Measurements from ENCODE around the gene IGFL1. TPM values are rescaled to one million over a fixed set of nuclear protein-coding genes. Genes with fewer than 3 reads are reported as not detected.
"Not testable (repeated sequence)": the region's sequence is repeated elsewhere in the genome, so short reads cannot be mapped to it uniquely, and the experiment has no call there.

IGFL1 gene
- total and polyA plus RNA-seq, 2 experiments from 2014 or later, result not detected

GRCh38 chr19:46241626-46242025 lies 12.1 kb downstream of the IGFL1 start:
- TF ChIP-seq CTCF (IDR thresholded peaks at IDR 0.05; ENCODE audit: low read depth, low read length), result no peak
- H3K4me3 ChIP-seq, result no peak overlapping the region
- no peak for DNase-seq (ENCODE audit: low read depth in 1 of 2, low spot score in 1 of 2)

GRCh38 chr19:46243081-46243654 lies 13.6 kb downstream of the IGFL1 start:
- not testable (repeated sequence) for H3K27ac ChIP-seq; H3K36me3 ChIP-seq; H3K9me3 ChIP-seq (ENCODE audit: low read depth); H3K4me1 ChIP-seq (ENCODE audit: low read depth); DNase-seq (ENCODE audit: low read depth in 1 of 2, low spot score in 1 of 2); H3K27me3 ChIP-seq; H3K4me3 ChIP-seq

More at GRCh38 chr19:46241626-46242025, 12.1 kb downstream of the IGFL1 start:
- H3K9me3 ChIP-seq (ENCODE audit: low read depth), result no peaks in the 10 kb centered on the region
- H3K4me1 ChIP-seq (ENCODE audit: low read depth), result peaks cover 8% of the 10 kb centered on the region
- no peaks in the 10 kb centered on the region for H3K27me3 ChIP-seq
- no peak overlapping the region for H3K27ac ChIP-seq
- no peaks in the 10 kb centered on the region for H3K36me3 ChIP-seq

- no peak overlapping the region for H3K27ac ChIP-seq
- no peaks in the 10 kb centered on the region for H3K27me3 ChIP-seq
- no peak overlapping the region for H3K4me3 ChIP-seq
- H3K36me3 ChIP-seq, result no peaks in the 10 kb centered on the region
- no peaks in the 10 kb centered on the region for H3K4me1 ChIP-seq (ENCODE audit: low read depth)
- H3K9me3 ChIP-seq (ENCODE audit: low read depth), result no peaks in the 10 kb centered on the region
- TF ChIP-seq CTCF (IDR thresholded peaks at IDR 0.05; ENCODE audit: low read depth, low read length), result no peak
- DNase-seq (ENCODE audit: low read depth in 1 of 2, low spot score in 1 of 2), result no peak
Measured at GRCh38 chr19:46250076-46250735, 20.7 kb downstream of the IGFL1 start.

GRCh38 chr19:46251416-46251815 lies 21.9 kb downstream of the IGFL1 start:
- H3K36me3 ChIP-seq, result no peaks in the 10 kb centered on the region

DNA sequence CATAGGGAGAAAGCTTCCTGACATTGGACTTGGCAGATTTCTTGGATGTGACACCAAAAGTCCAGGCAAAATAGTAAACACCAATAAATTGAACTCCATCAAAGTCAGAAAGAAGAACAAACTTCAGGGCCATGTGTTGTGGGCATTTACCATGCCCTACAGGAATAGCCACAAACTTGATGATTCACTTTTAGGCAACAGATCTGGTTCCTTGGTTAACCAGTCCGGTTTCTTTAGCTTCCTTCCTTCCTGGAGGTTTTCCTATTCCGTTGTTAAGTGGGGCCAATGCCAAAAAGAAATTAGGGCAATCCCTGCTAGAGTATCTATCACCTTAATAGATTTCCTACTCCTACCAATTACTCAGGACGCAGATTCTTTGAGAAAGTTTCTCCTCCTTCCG lies 25.2 kb downstream of the IGFL1 start:
- no peak overlapping the region for H3K4me3 ChIP-seq
- no peaks in the 10 kb centered on the region for H3K9me3 ChIP-seq (ENCODE audit: low read depth)
- TF ChIP-seq CTCF (IDR thresholded peaks at IDR 0.05; ENCODE audit: low read depth, low read length), result no peak
- H3K4me1 ChIP-seq (ENCODE audit: low read depth), result no peaks in the 10 kb centered on the region
- no peaks in the 10 kb centered on the region for H3K27me3 ChIP-seq
- no peak for DNase-seq (ENCODE audit: low read depth in 1 of 2, low spot score in 1 of 2)
- H3K36me3 ChIP-seq, result no peaks in the 10 kb centered on the region
- no peak overlapping the region for H3K27ac ChIP-seq

More at GRCh38 chr19:46251416-46251815, 21.9 kb downstream of the IGFL1 start:
- H3K27me3 ChIP-seq, result no peaks in the 10 kb centered on the region
- DNase-seq (ENCODE audit: low read depth in 1 of 2, low spot score in 1 of 2), result no peak
- no peaks in the 10 kb centered on the region for H3K4me1 ChIP-seq (ENCODE audit: low read depth)
- no peak overlapping the region for H3K27ac ChIP-seq
- TF ChIP-seq CTCF (IDR thresholded peaks at IDR 0.05; ENCODE audit: low read depth, low read length), result no peak
- H3K4me3 ChIP-seq, result no peak overlapping the region
- H3K9me3 ChIP-seq (ENCODE audit: low read depth), result no peaks in the 10 kb centered on the region

DNA sequence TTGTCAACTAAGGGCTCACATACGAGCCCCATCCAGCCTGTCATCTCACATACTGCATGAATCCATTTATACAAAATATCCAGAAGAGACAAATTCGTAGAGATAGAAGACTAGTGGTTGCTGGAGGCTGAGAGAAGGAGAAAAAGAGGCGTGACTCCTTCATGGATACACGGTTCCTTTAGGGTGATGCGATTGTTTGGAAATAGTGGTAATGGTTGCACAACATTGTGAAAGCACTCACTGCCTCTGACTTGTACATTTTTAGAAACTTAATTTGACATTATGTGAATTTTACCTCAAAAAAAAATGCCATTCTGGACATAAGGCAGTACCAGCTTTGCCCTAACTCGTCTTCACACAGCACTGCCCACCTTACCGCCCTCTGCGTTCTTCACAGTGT lies 27.3 kb downstream of the IGFL1 start:
- no peaks in the 10 kb centered on the region for H3K36me3 ChIP-seq
- H3K27me3 ChIP-seq, result no peaks in the 10 kb centered on the region
- no peaks in the 10 kb centered on the region for H3K9me3 ChIP-seq (ENCODE audit: low read depth)
- no peaks in the 10 kb centered on the region for H3K4me1 ChIP-seq (ENCODE audit: low read depth)
- TF ChIP-seq CTCF (IDR thresholded peaks at IDR 0.05; ENCODE audit: low read depth, low read length), result no peak
- H3K27ac ChIP-seq, result no peak overlapping the region
- no peak overlapping the region for H3K4me3 ChIP-seq
- DNase-seq (ENCODE audit: low read depth in 1 of 2, low spot score in 1 of 2), result peak in 1 of 2 donors; percentile 33

- not testable (repeated sequence) for H3K27me3 ChIP-seq; H3K27ac ChIP-seq; DNase-seq (ENCODE audit: low read depth in 1 of 2, low spot score in 1 of 2); H3K4me3 ChIP-seq; H3K36me3 ChIP-seq; H3K9me3 ChIP-seq (ENCODE audit: low read depth); H3K4me1 ChIP-seq (ENCODE audit: low read depth)
Measured at GRCh38 chr19:46261501-46261900, 32.0 kb downstream of the IGFL1 start.

DNA sequence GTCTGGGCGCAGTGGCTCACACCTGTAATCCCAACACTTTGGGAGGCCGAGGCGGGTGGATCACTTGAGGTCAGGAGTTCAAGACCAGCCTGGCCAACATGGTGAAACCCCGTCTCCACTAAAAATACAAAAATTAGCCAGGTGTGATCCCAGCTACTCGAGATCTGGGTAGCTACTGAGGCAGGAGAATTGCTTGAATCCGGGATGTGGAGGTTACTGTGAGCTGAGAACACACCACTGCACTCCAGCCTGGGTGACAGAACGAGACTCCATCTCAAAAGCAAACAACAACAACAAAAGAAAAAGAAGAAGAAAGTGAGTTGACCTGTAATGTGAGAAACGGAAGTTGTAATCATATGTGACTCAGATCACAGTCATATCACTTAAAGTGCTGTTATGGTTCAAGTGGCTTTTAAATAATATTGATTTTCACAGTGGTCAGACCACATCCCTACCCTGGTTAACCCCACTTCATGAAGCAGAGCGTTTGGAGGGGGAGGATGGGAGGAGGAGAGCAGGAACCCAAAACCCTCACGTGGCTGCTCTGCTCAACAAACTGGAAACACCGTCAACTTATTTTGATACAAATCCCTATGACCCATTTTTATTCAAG lies 33.2 kb downstream of the IGFL1 start:
- DNase-seq (ENCODE audit: low read depth in 1 of 2, low spot score in 1 of 2); H3K27ac ChIP-seq; H3K36me3 ChIP-seq; H3K27me3 ChIP-seq; H3K4me3 ChIP-seq; H3K4me1 ChIP-seq (ENCODE audit: low read depth); H3K9me3 ChIP-seq (ENCODE audit: low read depth): not testable (repeated sequence)

GRCh38 chr19:46264801-46265200 lies 35.3 kb downstream of the IGFL1 start:
- not testable (repeated sequence) for H3K27me3 ChIP-seq; H3K4me1 ChIP-seq (ENCODE audit: low read depth); H3K9me3 ChIP-seq (ENCODE audit: low read depth); H3K36me3 ChIP-seq; DNase-seq (ENCODE audit: low read depth in 1 of 2, low spot score in 1 of 2); H3K27ac ChIP-seq; H3K4me3 ChIP-seq

All from cardiac muscle cell (in vitro differentiated cells and primary cell).